Body of pancreas (tissue), 4 donors: ENCODE results near the gene ANXA8.

ENCODE experiments used
- CTCF ChIP-seq, 7 experiments: fragments of 450-650 bp in 4 of 7; fragments of 200-600 bp in 3 of 7; sonication (generic) in 3 of 7; IDR thresholded peaks; one replicate each; pipeline ENCODE4 v1.5.1; 2016 to 2019; ENCODE audit warnings: antibody characterized with exemption in 7 of 7
- POLR2A ChIP-seq, 3 donors: fragments of 450-650 bp; IDR thresholded peaks; one replicate each; pipeline ENCODE4 v1.6.1; 2016; ENCODE audit warnings: antibody characterized with exemption in 3 of 3, mild to moderate bottlenecking in 2 of 3

GRCh38 chr10:47421057-47421952 lies 62.6 kb downstream of the ANXA8 start:
- TF ChIP-seq CTCF (IDR thresholded peaks at IDR 0.05) (no peak), POLR2A (IDR thresholded peaks at IDR 0.05) (no peak)
